ENCODE results near the gene INSYN2B. TPM values are rescaled to one million over a fixed set of nuclear protein-coding genes. Genes with fewer than 3 reads are reported as not detected.

INSYN2B gene
- total RNA-seq: not detected

GRCh38 chr5:169980418-169981053 is at the start of gene INSYN2B:
Gene INSYN2B (minus strand): TSS chr5:169980495. CDS start chr5:169883898, 96,597 bp downstream.
- DNase-seq: no peak

- DNase-seq: no peak
Measured at GRCh38 chr5:170028124-170028523, 47.8 kb upstream of the INSYN2B start.

GRCh38 chr5:170025853-170026252 is 45.6 kb upstream of the INSYN2B start:
- DNase-seq: no peak

GRCh38 chr5:170021506-170021905 is 41.2 kb upstream of the INSYN2B start:
- DNase-seq: no peak

GRCh38 chr5:170020423-170020822 is 40.1 kb upstream of the INSYN2B start:
- no peak for DNase-seq

GRCh38 chr5:170012622-170013021 is 32.3 kb upstream of the INSYN2B start:
- DNase-seq: no peak

GRCh38 chr5:170011751-170012150 is 31.5 kb upstream of the INSYN2B start:
- no peak for DNase-seq

- no peak for DNase-seq
Measured at GRCh38 chr5:170010595-170010994, 30.3 kb upstream of the INSYN2B start.

GRCh38 chr5:170008376-170008775 is 28.1 kb upstream of the INSYN2B start:
- no peak for DNase-seq

- no peak for DNase-seq
Measured at GRCh38 chr5:170006021-170006420, 25.7 kb upstream of the INSYN2B start.

- DNase-seq: no peak
Measured at GRCh38 chr5:170000155-170000554, 19.9 kb upstream of the INSYN2B start.

GRCh38 chr5:169999621-170000020 is 19.3 kb upstream of the INSYN2B start:
- no peak for DNase-seq

GRCh38 chr5:169997798-169998197 is 17.5 kb upstream of the INSYN2B start:
- DNase-seq: no peak

- no peak for DNase-seq
Measured at GRCh38 chr5:169993485-169993790, 13.1 kb upstream of the INSYN2B start.

- no peak for DNase-seq
Measured at GRCh38 chr5:169992789-169993484, 12.6 kb upstream of the INSYN2B start.

GRCh38 chr5:169991115-169991869 is 11.0 kb upstream of the INSYN2B start:
- DNase-seq: no peak

- DNase-seq: no peak
Measured at GRCh38 chr5:169989365-169989764, 9.1 kb upstream of the INSYN2B start.

- DNase-seq: no peak
Measured at GRCh38 chr5:169988947-169989346, 8.7 kb upstream of the INSYN2B start.

- DNase-seq: no peak
Measured at GRCh38 chr5:169988206-169988605, 7.9 kb upstream of the INSYN2B start.

- DNase-seq: no peak
Measured at GRCh38 chr5:169979871-169980270, 424 bp downstream of the INSYN2B start.

- no peak for DNase-seq
Measured at GRCh38 chr5:169978714-169979113, 1.6 kb downstream of the INSYN2B start.

- DNase-seq: no peak
Measured at GRCh38 chr5:169974121-169974770, 6.0 kb downstream of the INSYN2B start.

GRCh38 chr5:169973056-169973455 is 7.2 kb downstream of the INSYN2B start:
- DNase-seq: no peak

GRCh38 chr5:169971780-169972179 is 8.5 kb downstream of the INSYN2B start:
- no peak for DNase-seq

Measured in effector CD4-positive, alpha-beta T cell (primary cell).